Right lobe of liver (tissue), 6 donors: ENCODE data around the gene BCCIP. TPM values are rescaled to one million over a fixed set of nuclear protein-coding genes. Genes with fewer than 3 reads are reported as not detected.

ENCODE experiments used
- ATAC-seq, 4 donors: fragments of 200-7000 bp; cut with Tn5 transposase; one replicate each; pipeline ENCODE4 v1.9.1; 2020; ENCODE audit warnings: mild to moderate bottlenecking in 4 of 4, moderate library complexity in 4 of 4
- DNase-seq, 3 donors: peaks; one replicate each; pipeline ENCODE4 v3.0.0-alpha.2; 2020
- H3K27ac ChIP-seq, 3 donors: fragments of 200-600 bp; one replicate each; pipeline ENCODE4 v1.8.0; 2022
- H3K27me3 ChIP-seq, 2 donors: fragments of 200-600 bp; one replicate each; pipeline ENCODE4 v1.8.0; 2022
- H3K36me3 ChIP-seq, 4 donors: fragments of 200-600 bp; sonication (generic) in 1 of 4; one replicate each; pipeline versions ENCODE4 v1.5.1 to v1.8.0; 2017 to 2022; ENCODE audit warnings: control low read depth in 1 of 4
- H3K4me1 ChIP-seq, 4 donors: fragments of 200-600 bp; sonication (generic) in 1 of 4; one replicate each; pipeline versions ENCODE4 v1.5.1 to v1.8.0; 2017 to 2022; ENCODE audit warnings: control low read depth in 1 of 4
- H3K4me3 ChIP-seq, 3 donors: fragments of 200-600 bp; one replicate each; pipeline ENCODE4 v1.8.0; 2022
- H3K9me3 ChIP-seq, 4 donors: fragments of 200-600 bp; sonication (generic) in 1 of 4; one replicate each; pipeline versions ENCODE4 v1.5.1 to v1.8.0; 2017 to 2022; ENCODE audit warnings: control low read depth in 1 of 4
- POLR2A ChIP-seq: fragments of 450-650 bp; IDR thresholded peaks from one replicate; pipeline ENCODE4 v1.6.1; 2017; ENCODE audit warnings: antibody characterized with exemption, mild to moderate bottlenecking
- WGBS: methylation state at CpG from one replicate; pipeline ENCODE4 v1.1.6; 2018; ENCODE audit warnings: low coverage, low lambda C conversion rate; ENCODE audit not compliant: insufficient coverage; ENCODE audit errors: missing lambda C conversion rate; 5-methylcytosine and 5-hydroxymethylcytosine counted together
- intact Hi-C, 2 donors: fragments of 100-400 bp; cut with DNase I; formaldehyde crosslinking; loops; one replicate each; pipeline versions ENCODE4 v1.11.2 to v1.14.1; 2022
- total RNA-seq, 6 experiments: library from RNA; depleted of rRNA in 2 of 6; stranded (reverse); fragments of >200 nt in 2 of 6; fragmentation: NEBNext Ultra II Directional in 3 of 6; extraction: Animal tissue kit (Norgen Biotek cat#: 25700) in 3 of 6; gene quantifications; one replicate each; pipeline versions ENCODE4 v1.1.0 to v1.2.4, GENCODE V29; 2016 to 2023
- TF ChIP-seq, protein P1 (sequence below), 4 donors: fragments of 200-600 bp in 3 of 4; fragments of 450-650 bp in 1 of 4; IDR thresholded peaks; one replicate each; pipeline versions ENCODE4 v1.5.1 to v1.8.0; 2016 to 2022; ENCODE audit warnings: antibody characterized with exemption in 4 of 4, mild to moderate bottlenecking in 2 of 4
- donor health status: DM: no; HTN: yes; CAD: no.
- donor health status: DM: no; HTN: no; CAD: no.
- donor health status: DM: no; HTN: no; CAD: no.
- donor health status: DM: no; HTN: yes; CAD: no.
- donor health status: DM: no; HTN: yes; CAD: no.

BCCIP gene
- total RNA-seq, 6 experiments from 2014 or later: 25.9 to 43.3 (median 29.6) TPM

DNA sequence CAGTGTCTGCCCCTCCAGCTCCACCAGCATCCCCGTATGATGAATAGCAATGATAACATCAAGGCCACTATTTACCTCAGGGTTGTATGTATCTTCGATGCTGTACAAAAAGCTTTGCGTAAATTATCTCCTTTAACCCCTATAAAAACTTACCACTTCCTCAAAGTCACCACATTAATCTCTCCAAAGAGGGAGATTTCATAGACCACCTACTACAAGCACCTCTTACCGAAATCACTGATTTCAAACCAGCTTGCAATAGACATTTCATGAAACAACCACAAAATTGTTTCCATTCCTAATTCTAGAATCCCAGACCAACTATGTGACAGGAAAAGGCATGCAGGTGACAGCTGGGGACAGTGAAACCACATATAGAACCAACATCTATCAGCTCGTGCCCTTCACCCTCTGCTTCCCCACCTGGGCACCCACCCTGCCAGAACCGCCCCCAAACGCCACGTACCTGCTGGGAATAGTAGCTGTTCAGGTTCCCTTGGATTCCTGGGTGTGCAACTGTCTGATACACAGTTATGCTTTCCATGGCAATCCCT is 27.6 kb upstream of the BCCIP start:
- no peak for TF ChIP-seq POLR2A
- TF ChIP-seq, protein P1, sequence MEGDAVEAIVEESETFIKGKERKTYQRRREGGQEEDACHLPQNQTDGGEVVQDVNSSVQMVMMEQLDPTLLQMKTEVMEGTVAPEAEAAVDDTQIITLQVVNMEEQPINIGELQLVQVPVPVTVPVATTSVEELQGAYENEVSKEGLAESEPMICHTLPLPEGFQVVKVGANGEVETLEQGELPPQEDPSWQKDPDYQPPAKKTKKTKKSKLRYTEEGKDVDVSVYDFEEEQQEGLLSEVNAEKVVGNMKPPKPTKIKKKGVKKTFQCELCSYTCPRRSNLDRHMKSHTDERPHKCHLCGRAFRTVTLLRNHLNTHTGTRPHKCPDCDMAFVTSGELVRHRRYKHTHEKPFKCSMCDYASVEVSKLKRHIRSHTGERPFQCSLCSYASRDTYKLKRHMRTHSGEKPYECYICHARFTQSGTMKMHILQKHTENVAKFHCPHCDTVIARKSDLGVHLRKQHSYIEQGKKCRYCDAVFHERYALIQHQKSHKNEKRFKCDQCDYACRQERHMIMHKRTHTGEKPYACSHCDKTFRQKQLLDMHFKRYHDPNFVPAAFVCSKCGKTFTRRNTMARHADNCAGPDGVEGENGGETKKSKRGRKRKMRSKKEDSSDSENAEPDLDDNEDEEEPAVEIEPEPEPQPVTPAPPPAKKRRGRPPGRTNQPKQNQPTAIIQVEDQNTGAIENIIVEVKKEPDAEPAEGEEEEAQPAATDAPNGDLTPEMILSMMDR (IDR thresholded peaks at IDR 0.05): no peak
- WGBS: 98% methylated on average over 4 of the region's 8 CpGs
- peaks cover 0 to 23% (median 0%) of the 10 kb centered on the region in 4 donors for H3K36me3 ChIP-seq
- H3K27ac ChIP-seq: no peak overlapping the region
- no peaks in the 10 kb centered on the region for H3K9me3 ChIP-seq
- ATAC-seq (no peak), DNase-seq (no peak)
- no peaks in the 10 kb centered on the region for H3K4me1 ChIP-seq
- H3K4me3 ChIP-seq: no peak overlapping the region
- intact Hi-C loops: no loop called here
- no peaks in the 10 kb centered on the region for H3K27me3 ChIP-seq

DNA sequence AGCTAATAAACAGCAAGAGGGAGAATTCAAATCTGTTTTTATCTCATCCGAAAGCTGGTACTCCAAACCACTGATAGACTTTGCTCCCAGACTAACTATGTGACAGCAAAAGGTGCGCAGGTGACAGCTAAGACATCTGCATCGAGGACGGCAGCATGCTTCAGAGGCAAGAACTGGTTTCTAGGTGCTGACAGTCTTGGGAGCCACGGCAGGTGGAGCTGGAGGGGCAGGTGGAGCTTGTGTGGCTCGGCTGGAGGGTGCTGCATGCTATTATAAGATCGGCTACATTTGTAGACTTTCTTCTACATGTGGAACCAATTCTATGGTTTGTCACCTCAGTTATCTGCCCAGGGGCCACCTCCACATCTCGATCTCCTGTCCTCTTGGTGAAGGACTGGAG is 25.9 kb upstream of the BCCIP start:
- DNase-seq (no peak), ATAC-seq (no peak)
- no peak overlapping the region for H3K4me3 ChIP-seq
- intact Hi-C loops: no loop called here
- 91% methylated on average over 8 of the region's 8 CpGs for WGBS
- no peaks in the 10 kb centered on the region for H3K9me3 ChIP-seq
- no peak overlapping the region for H3K27ac ChIP-seq
- no peaks in the 10 kb centered on the region for H3K4me1 ChIP-seq
- H3K36me3 ChIP-seq: peaks cover 0 to 14% (median 0%) of the 10 kb centered on the region in 4 donors
- H3K27me3 ChIP-seq: no peaks in the 10 kb centered on the region
- TF ChIP-seq POLR2A: no peak
- TF ChIP-seq, protein P1 (IDR thresholded peaks at IDR 0.05): no peak

DNA sequence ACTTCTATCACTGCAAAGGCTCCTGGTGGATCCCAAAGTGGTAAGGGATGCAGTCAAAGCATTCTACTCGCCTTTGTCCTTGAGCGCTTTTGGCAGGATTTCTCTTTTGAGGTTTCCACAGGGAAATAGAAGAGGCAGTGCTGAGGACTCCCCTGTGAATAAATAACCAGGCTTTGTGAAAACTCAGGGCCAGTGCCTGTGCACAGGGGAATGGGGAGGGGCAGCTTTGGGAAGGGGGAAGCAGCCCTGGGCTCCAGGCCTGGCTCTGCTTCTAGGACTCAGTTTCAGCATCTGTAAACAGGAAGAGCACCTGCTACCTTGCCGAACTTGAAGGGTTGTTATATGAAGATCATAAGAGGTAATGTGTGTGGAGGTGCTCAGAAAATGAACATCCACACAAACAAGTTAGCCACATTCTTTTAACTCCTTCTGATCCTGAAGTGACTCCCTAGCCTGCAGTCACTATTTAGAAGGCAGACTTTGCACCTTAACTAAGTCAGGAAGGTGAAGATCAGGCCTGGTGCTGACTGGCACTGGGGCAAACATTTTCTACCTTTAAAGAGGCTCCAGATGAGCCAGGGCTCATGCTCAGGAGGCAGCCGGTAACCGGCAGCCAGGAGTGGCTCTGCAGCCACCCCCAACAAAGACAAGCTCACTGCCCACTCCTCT is 25.2 kb upstream of the BCCIP start:
- WGBS: 79% methylated on average over 4 of the region's 5 CpGs
- ATAC-seq (peak in 1 of 4 donors; percentile 23), DNase-seq (no peak)
- Histone ChIP-seq H3K9me3 (no peaks in the 10 kb centered on the region), H3K27ac (no peak overlapping the region), H3K27me3 (no peaks in the 10 kb centered on the region), H3K4me3 (no peak overlapping the region), H3K36me3 (peaks cover 0 to 9% (median 0%) of the 10 kb centered on the region in 4 donors), H3K4me1 (no peaks in the 10 kb centered on the region)
- TF ChIP-seq, protein P1 (IDR thresholded peaks at IDR 0.05): no peak
- TF ChIP-seq POLR2A: no peak
- intact Hi-C loops: no loop called here

DNA sequence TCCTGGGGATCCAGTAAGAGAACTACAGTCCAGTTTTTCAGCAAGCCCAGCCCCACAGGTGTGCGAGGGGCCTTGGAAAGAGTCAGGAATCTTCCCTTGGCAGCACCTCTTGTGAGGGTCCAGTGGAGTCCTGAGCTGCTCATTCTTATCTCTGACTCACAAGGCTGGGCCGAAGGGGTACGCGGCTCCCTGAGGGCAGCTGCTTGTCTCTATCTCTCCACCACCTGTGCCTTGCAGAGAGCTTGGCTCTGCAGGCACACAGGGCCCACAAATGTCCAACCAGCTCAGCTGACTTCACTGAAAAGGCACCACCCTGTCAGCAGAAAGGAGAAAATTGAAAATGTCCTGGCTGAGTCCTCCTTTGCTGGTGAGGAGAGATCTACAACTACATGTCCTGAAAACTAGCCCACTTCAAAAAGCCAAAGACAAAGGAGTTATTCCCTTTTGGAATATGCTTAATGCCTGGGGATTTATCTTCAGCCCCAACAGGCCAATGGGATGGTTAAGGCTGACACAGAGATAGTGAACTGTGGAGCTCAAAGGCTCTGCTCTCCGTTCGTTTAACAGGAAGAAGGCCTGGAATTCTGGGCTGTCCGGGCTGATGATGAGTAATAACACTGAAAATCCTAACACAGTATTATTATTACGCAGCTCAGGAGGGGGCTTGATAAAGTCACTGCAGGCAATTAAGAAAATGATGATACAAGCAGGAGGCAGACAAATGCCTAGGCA is 23.7 kb upstream of the BCCIP start:
- WGBS: 100% methylated on average over 7 of the region's 8 CpGs
- no peak for ATAC-seq

More for the DNA sequence above, 23.7 kb upstream of the BCCIP start:
- no peak for DNase-seq
- TF ChIP-seq, protein P1 (IDR thresholded peaks at IDR 0.05): no peak
- TF ChIP-seq POLR2A: no peak
- intact Hi-C loops: no loop called here
- H3K36me3 ChIP-seq: peaks cover 0 to 2% (median under 1%) of the 10 kb centered on the region in 4 donors
- no peaks in the 10 kb centered on the region for H3K27me3 ChIP-seq
- H3K4me1 ChIP-seq: no peaks in the 10 kb centered on the region
- H3K27ac ChIP-seq: no peak overlapping the region
- no peak overlapping the region for H3K4me3 ChIP-seq
- no peaks in the 10 kb centered on the region for H3K9me3 ChIP-seq
